MM.1S (cell line): ENCODE results near the gene TSPAN9.

Experiments
- EZH2phosphoT487 ChIP-seq: fragments of 300-600 bp; sonication (generic); IDR thresholded peaks from 2 replicates; pipeline ENCODE4 v1.6.1; 2018; ENCODE audit warnings: antibody characterized with exemption, low read length
- TF ChIP-seq, protein P1 (sequence below): fragments of 300-600 bp; sonication (generic); IDR thresholded peaks from 2 replicates; pipeline ENCODE4 v1.5.1; 2016; ENCODE audit warnings: antibody characterized with exemption, low read length, mixed read lengths

GRCh38 chr12:3207175-3207574 is 130.0 kb downstream of the TSPAN9 start:
- TF ChIP-seq, protein P1, sequence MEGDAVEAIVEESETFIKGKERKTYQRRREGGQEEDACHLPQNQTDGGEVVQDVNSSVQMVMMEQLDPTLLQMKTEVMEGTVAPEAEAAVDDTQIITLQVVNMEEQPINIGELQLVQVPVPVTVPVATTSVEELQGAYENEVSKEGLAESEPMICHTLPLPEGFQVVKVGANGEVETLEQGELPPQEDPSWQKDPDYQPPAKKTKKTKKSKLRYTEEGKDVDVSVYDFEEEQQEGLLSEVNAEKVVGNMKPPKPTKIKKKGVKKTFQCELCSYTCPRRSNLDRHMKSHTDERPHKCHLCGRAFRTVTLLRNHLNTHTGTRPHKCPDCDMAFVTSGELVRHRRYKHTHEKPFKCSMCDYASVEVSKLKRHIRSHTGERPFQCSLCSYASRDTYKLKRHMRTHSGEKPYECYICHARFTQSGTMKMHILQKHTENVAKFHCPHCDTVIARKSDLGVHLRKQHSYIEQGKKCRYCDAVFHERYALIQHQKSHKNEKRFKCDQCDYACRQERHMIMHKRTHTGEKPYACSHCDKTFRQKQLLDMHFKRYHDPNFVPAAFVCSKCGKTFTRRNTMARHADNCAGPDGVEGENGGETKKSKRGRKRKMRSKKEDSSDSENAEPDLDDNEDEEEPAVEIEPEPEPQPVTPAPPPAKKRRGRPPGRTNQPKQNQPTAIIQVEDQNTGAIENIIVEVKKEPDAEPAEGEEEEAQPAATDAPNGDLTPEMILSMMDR: no peak
- TF ChIP-seq EZH2phosphoT487: no peak
